Dedifferentiated amniotic fluid mesenchymal stem cell (primary cell): ENCODE measurements around the gene GNG14.
"Not testable (repeated sequence)": the region's sequence is repeated elsewhere in the genome, so short reads cannot be mapped to it uniquely, and the experiment has no call there.

Source experiments
- DNase-seq: peaks from one replicate; pipeline ENCODE4 v3.0.0-alpha.2; 2016; ENCODE audit errors: extremely low spot score

GNG14 gene

DNA sequence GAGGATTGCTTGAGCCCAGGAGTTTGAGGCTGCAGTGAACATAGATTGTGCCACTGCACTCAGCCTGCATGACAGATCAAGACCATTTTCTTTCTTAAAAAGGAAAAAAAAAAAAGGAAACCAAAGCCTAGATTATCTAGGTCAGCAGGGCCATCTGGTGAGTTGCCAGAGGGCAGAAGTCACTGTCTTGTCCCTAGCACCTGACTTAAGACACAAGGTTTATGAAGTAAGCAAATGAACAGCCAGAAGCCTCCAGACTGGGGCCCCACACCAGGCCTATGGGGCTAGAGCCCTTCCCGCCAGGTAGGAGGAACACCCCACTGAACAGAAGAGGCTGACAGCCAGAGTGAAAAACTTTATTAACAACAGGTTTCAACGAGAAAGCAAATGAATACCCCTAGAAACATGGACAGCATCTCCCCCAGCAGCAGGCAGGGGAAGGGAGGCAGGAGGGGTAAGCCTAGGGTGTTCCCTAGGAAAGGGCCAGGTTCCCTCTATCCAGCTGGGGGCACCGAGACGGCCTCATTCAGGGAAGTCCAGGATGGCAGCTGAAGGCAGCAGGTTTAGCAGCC is 20.0 kb upstream of the GNG14 start:
- no peak for DNase-seq

DNA sequence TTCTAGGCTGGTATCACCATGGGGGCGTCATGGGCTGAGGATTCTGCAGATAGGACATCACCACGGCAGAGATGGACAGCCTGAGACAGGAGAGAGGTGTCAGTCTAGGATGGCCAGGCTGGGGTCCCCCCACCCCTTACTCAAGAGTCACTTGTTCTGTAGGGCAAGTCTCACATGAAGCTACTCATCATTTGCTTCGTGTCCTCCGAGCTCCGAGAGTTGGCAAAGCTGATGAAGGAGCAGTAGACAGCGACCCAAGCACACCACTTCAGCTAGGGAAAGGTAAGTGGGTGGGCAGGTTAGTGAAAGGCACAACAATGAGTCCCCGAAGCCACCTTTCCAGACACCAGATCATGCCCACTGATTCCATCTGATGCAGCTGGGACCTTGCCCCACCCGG is 19.5 kb upstream of the GNG14 start:
- no peak for DNase-seq

DNA sequence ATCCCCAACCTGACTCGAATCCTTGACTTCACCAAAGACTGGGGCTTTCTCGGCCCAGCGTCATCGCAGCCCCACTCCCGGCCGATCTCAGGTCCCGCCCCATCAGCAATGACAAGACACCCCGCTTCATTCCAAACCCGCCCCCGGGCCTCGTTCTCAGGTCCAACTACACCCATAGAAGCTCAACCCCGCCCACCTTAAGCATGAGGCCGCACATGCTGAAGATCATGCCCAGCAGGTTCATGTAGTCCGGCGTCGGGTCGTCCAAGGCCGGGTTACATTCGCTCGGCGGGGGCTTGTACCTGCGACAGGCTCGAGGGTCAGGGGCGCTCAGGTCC is 18.9 kb upstream of the GNG14 start:
- peak; percentile 46 for DNase-seq

DNA sequence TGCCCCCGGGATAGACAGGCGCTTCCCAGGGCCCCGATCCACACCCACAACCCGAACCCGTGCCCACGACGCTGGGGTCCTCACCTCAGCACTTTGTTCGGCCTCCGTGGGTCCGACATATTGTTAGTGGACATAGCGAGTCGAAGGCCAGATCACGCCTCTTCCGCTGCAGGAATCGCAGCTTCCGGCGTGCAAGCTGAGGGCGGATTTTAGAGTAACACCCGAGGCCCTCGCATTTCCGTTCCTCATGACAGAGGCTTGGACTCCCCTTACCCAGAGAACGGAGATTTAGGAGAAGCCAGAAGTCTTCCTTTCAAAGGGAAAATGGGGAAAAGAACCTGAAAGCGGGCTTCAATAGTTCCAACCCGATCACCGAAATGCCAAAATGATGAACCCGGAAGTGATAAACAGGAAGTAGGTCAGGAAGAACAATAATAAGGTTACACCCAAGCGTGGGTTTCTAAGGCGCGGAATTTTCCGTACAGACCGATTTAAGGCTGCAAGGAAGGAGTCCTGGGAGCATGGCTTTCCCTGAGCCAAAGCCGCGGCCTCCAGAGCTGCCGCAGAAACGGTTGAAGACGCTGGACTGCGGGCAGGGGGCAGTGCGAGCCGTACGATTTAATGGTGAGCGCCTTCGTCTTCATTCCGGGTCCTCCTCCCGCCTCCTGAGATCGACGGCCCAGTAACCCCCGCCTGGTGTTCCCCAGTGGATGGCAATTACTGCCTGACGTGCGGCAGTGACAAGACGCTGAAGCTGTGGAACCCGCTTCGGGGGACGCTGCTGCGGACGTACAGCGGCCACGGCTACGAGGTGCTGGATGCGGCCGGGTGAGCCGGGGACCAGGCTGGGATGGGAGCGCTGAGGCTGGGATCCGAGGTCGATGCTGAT is 18.3 kb upstream of the GNG14 start:
- peak; percentile 78 for DNase-seq

DNA sequence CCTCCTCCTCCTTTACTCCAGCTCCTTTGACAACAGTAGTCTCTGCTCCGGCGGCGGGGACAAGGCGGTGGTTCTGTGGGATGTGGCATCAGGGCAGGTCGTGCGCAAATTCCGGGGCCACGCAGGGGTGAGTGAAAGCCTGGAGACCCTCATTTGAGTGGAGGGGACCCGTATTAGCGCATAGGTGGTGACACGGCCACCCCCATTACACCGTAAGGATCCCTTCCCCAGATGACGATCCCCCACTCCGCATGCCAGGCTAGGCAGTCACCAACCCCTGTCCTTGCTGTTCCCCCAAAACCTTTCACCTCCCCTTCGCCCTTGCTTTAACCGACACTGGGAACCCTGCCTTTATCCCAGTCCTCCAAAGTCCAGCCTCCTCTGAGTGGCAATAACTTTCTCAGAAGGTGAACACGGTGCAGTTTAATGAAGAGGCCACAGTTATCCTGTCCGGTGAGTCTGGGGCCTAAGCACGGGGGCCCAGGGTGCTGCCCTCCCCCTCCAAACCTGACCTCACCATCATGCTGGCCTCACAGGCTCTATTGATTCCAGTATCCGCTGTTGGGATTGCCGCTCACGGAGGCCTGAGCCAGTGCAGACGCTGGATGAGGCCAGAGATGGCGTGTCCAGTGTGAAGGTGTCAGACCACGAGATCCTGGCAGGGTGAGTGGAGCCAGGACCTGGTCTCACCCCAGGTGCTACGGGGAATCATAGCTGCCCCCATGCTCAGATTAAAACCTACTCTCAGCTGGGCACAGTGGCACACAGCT is 17.5 kb upstream of the GNG14 start:
- DNase-seq: no peak

DNA sequence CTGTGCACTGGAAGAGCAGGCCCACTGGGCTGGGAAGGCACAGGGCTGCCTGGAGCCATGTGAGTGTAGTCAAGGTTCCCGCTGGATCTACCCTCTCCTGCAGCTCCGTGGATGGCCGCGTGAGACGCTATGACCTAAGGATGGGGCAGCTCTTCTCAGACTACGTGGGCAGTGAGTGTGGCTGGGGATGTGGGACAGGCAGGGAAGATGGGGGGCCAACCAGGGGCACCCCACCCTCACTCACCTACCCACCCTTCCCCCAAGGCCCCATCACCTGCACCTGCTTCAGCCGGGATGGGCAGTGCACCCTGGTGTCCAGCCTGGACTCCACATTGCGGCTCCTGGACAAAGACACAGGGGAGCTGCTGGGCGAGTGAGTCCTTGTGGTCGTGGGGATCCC is 15.1 kb upstream of the GNG14 start:
- no peak for DNase-seq

DNA sequence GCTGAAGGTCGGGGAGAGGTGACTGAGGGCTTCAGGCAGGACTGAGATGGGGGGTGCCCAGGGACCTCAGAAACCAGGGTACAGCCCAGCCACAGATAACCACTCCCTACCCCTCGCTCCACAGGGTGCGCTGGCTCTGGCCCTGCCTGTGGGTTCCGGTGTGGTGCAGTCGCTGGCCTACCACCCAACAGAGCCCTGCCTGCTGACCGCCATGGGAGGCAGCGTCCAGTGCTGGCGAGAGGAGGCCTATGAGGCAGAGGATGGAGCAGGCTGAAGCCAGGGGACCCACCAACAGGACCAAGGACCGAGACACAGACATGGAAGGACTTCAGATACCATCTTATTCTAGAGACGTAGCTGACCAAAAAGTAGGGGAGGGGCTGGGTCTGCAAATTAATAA is 12.4 kb upstream of the GNG14 start:
- DNase-seq: no peak

DNA sequence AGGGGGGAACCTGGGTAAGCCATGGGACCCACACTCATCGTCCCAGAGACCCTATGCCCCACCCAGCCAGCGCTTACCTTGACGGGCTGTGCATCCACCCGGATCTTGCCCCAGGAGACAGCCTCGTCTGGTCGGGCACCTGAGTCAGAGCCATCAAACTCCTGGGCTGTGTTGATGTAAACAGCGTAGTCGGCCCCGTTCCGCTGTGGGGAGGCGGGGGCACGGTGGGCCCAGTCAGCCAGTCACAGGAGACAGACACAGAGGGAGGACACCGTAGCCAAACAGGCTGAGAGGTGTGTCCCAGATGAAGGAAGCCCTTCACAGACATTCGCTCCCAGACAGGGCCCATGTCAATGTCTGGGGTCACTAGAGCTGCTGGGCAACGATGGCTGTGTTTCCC is 11.9 kb upstream of the GNG14 start:
- no peak for DNase-seq

DNA sequence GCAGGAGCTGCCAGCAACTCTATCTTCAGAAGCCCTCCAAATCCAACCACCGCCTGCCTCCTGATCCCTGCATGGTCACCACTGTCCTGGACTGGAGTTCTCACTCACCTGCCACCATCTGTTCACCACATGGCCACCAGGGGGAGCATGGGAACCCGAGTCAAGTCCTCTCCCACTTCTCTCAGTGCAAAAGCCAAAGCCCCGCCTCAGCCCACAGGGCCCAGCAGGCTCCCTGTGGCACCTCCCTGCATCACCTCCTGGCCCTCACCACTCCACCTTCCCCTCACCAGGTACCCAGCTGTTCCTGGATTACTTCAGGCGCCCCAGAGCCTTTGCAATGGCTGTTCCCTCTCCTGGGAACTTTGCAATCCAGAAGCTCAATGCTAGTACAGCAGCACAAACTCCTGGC is 11.4 kb upstream of the GNG14 start:
- peak; percentile 63 for DNase-seq

DNA sequence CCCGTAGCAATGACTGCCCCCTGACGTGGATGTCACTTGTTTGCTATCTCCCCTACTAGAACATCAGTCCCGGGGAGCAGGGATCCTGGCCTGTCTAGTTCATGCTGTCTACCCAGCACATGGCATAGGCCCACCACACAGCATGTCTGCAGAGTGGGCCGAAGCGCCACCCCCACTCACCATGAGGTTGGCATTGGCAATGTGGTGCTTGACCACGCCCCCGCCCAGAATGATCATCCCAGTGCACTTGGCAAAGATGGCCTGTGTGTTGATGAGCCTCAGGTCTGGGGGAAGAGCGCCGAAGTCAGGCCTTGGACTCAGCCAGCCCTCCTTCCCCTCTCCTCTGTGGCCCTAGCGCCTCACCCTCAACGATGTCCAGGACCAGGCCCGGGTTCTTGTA is 10.9 kb upstream of the GNG14 start:
- no peak for DNase-seq

DNA sequence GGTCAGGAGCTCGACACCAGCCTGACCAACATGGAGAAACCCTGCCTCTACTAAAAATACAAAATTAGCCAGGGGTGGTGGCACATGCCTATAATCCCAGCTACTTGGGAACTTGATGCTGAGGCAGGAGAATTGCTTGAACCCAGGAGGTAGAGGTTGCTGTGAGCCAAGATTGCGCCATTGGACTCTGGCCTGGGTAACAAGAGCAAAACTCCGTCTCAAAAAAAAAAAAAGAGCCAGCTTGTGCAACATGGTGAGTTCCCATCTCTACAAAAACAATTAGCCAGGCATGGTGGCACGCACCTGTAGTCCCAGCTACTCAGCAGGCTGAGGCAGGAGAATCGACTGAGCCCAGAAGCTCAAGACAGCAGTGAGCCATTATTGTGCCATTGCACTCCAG is 9.8 kb upstream of the GNG14 start:
- DNase-seq: not testable (repeated sequence)

DNA sequence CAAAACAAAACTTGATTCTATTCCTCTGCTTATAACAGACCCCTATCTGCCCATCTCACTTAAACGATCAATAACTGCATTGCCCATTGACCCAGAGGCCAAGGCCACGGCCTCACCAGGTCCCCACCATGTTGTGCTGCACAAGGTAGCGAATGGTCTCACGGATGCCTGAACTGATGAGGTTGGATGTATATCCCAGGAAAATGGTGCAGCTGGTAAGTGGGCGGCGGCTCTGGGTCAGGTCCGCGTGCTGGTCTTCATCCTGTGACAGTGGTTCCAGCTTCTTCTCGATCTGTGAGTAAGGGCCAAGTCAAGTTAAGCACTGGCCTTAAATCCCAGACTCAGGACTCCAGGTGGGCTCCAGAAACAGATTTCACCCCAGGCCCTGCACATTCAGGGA is 7.8 kb upstream of the GNG14 start:
- DNase-seq: no peak

DNA sequence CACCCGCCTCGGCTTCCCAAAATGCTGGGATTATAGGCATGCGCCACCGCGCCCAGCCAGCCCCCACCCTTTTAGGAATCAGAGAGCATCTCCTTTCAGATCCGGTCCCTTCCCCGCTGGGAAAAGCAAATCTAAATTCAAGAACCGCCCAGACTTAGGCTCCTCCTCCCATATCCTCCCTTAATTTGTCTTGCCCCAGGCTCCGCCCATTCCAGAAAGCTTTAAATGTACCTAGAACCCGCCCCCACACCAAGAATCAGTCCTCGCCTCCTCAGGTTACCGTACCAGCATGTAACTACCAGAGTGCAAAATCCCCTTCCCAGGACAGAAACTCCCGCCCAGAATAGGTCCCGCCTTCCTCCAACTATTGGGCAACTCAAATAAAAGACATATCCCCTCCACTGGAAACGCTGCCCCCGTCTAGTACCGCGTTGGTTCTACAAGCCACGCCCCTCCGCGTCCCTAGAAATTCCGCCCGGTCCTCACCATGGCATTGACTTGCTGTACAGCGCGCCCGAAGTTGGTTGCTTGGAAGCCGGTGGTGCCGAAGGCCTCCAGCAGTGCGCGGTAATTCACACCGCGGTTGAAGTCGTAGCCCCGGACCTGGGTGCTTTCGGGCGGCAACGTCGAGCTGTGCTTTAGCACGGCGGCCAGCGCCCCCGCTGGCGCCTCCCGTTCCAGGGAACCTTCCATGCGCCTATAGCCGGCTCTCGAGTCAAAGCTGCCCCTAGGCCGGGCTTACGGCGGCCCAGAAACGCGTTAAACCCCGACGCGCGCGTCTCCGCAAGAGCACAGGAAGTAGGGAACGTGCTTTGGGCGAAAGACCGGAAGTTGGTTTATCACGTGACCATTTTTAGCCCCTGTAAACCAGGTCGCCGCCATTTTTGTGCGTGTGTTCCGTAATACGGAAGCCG is 6.5 kb upstream of the GNG14 start, which contains the start of gene DHPS:
Gene DHPS, minus strand, starts transcription at position 807 of the 914 bp plus-strand sequence. Its CDS starts 114 bp downstream, at position 693.
- DNase-seq: peak; percentile 95

DNA sequence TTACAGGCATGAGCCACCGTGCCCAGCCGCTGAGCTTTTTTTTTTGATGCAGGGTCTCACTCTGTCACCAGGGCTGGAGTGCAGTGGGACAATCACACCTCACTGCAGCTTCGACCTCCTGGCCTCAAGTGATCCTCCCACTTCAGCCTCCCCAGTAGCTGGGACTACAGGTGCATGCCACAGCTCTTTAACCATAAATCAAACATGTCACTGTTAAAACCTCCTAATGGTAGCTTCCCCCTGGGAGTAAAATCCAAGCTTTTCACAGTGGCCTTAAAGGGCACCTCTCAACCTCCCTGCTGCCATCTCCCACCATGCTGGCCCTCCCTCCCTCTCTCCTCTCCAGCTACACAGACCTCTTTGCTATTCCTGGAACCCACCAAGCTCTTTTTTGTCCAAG is 2.0 kb upstream of the GNG14 start:
- no peak for DNase-seq

DNA sequence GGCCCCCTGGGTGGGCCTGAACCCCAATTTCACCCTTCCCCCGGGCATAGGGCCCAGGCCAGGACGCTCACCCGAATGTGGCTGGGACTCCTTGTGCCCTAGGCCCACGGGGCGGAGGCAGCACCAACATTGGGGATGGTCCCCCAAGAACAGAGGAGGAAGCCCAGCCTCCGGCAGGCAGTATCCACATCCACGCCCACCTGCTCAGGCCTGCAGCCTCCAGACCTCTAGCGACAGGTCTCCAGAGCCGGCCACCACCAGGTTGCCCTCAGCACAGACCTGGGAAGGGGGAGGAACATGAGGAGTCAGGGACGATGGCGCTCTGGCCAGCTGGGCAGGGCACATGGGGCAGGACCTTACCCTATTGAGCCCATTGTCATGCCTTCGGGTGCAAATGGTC is 1.2 kb downstream of the GNG14 start:
- DNase-seq: no peak

DNA sequence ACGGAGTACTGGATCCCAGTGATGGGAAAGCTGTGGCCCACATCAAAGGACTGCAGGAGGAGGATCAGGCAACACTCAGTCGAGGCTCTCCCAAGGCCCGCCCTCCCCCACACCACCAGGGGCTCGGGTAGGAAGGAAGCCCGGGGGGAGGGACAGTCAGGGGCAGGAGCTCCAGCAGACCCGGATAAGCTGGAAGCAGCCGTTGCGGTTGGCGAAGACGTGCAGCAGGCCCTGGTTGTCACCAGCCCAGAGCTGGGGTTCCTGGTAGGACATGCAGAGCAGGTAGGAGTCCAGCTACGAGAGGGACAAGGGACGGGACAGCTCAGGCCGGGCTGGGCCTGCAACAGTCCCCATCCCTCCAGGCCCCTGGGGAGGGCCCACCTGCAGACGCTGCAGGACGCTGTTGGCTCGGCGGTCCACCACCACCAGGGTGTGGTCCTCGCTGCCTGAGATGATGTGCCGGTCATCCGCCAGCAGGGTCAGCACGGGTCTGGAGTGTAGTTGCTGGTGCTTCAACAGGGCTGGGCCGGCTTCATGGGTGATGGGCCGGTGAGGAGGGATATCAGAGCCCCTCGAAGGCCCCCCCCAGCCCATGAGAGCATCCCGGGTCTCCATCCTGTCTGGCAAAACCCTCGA is 1.9 kb downstream of the GNG14 start:
- no peak for DNase-seq

DNA sequence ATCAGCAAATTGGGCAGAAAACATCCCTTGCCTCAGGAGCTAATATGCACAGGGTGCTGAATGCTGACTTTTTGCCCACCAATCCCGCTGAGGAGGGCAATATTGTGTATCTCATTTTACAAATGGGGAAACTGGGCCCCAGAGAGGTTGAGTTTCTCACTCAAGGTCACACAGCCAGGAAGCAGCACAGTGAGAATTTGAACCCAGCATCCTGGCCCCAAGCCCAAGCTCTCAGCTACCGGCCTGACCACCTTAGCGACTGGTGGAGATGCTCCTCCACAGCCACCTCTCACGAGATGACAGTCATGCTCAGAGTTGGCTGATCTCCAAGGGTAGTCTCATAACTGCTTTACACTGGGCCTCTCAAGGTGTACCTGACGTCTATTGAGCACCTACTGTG is 5.2 kb downstream of the GNG14 start:
- DNase-seq: no peak

DNA sequence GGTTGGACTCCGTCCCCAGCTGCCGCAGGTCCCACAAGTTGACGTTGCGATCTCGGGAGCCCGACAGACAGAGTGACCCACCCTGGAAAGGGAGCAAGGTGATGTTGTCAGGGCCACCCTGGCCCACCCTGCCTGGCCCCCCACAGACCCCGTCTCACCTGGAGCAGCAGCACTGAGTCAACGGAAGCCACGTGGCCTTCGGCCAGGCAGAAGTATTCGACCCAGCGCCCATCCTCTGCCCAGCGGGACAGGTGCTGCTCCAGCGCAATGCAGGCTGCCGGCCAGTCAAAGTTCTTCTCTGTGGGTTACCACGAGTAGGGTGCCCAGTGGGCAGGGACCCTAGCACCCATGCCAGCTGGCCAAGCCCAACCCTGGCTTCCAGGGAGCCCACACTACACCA is 6.8 kb downstream of the GNG14 start:
- no peak for DNase-seq

DNA sequence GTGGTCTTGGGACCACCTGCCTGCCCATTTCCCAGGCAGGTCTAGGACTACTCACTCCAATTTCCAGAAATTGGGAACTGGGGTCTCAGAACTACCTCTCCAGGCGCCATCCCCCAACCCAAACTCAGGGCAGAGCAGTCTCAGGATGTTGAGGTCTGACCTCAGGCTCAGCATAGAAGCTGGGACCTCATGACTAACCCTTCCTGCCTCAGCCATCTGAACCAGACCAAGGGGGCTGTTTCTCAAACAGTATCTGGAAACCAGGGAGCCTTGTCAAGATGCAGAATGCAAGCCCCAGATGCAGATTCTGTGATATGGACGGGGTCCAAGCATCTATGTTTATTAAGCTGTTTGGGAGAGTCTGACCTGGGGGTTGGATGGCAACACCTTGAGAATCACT is 7.3 kb downstream of the GNG14 start:
- DNase-seq: no peak

DNA sequence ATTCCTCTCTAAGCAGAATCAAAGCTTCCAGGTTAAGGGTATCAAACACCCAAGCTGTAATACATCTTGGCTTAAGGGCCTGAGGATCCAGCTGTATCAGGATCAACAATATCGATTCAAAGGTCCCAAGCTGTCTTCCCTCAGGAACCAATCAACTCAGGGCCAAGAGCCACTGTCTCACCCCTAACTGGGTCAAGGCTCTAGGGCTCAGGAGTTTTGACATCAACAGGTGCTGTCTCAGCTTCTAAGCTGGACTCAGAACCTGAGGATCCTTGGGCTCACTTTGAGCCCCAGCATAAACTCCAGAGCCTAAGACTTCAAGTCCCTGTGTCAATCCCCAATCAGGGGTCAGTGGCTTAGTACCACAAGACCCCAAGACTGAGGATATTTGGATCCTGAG is 7.7 kb downstream of the GNG14 start:
- no peak for DNase-seq

DNA sequence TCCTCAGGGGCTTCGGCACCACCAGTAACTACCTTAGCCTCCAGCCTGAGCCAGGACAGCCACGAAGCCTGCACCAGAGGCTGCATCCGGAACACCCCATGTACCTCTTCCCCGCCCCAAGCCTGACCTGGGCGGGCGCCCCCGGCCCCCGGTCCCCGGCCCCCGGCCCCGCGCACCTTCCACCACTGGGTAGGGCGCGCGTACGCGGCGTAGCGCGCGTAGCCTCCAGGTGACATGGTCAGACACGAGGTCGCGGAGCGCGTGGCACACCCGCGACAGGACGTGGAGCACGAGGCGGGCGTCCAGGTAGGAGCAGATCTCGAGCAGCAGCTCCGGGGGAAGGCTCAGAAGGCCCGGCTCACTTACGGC is 8.2 kb downstream of the GNG14 start:
- no peak for DNase-seq
